ENCODE measurements around the gene NTNG1. TPM values are rescaled to one million over a fixed set of nuclear protein-coding genes. Genes with fewer than 3 reads are reported as not detected.

Gene NTNG1
- total and polyA plus RNA-seq, 2 of the 4 experiments (the other 2 are of a cell fraction) = 1.2 to 2.3 TPM

DNA sequence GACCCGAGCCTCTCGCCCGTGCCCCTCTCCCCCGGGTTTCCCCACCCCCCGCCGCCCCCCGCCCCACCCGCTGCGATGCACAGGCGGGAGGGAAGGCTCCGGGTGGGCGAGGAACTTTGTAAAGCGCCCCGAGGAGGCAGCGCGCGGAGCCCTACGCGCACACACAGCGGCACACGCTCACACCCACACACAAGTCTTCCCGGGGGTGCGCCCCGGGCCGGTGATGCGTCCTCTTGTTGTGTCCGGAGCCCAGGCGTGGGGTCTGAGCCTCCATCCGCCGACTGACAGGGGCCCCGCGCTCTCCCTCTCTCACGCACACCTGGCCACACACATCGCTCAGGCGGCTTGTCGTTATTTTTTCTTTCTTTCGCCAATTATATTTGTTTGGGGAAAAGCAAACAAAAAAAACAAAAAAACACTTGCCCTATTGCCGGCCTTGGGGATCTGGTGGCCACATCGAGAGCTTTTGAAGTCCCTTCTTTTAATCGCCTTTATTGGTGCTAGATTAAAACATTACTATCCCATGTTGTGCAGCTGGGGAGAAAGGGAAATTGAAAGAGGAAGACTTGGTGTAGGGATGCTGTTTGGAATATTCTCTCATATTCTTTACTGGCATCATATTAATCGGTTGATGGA, 770 bp downstream of the NTNG1 start:
- H2BK120ac ChIP-seq (ENCODE audit: low read depth, low read length) = no peak overlapping the region
- H3K56ac ChIP-seq (ENCODE audit: extremely low read depth, insufficient read depth, low read length) = no peak overlapping the region
- no peak overlapping the region for H4K91ac ChIP-seq (ENCODE audit: insufficient read depth, low read depth, low read length)
- intact Hi-C loops (cut with micrococcal nuclease) = loop anchor here (2.0 to 5.0 kb wide), 2 partner anchors 85 to 1119 kb away; partner anchors contain the start of gene PRMT6
- no peak overlapping the region for H3K14ac ChIP-seq (replicated peaks; ENCODE audit: low read depth, low read length)
- H2BK15ac ChIP-seq (ENCODE audit: low read depth, low read length) = no peak overlapping the region
- POLR2A ChIA-PET (ENCODE audit: unreplicated experiment) = interaction anchor here (0.5 kb wide), 1 partner anchor 487 kb away, joined by 3 read pairs; no protein-coding TSS in a partner anchor
- H2BK20ac ChIP-seq (ENCODE audit: low read depth, low read length) = no peak overlapping the region
- 0 out of 2 replicates have a peak overlapping the region, but pooled peaks have one; percentile 67 for H3K23ac ChIP-seq (ENCODE audit: low read depth, low read length)
- ATAC-seq (ENCODE audit: low read depth) = peak; percentile 50
- no peaks in the 10 kb centered on the region for H3K36me3 ChIP-seq (ENCODE audit: control insufficient read depth, insufficient read depth, low read length)
- peak overlapping the region; percentile 46 for H3K4me3 ChIP-seq (ENCODE audit: insufficient read depth, low read depth, low read length)
- H3K4ac ChIP-seq (ENCODE audit: low read depth, low read length) = no peak overlapping the region
- no peak overlapping the region for H3K9ac ChIP-seq (ENCODE audit: low read depth, low read length)
- H4K5ac ChIP-seq (ENCODE audit: low read depth, low read length) = no peak overlapping the region
- H3K9me1 ChIP-seq (ENCODE audit: insufficient read depth, low read length) = no peaks in the 10 kb centered on the region
- no peak overlapping the region for H2AK5ac ChIP-seq (ENCODE audit: low read depth, low read length)
- peaks cover 5% of the 10 kb centered on the region; the same call in 1 of the 2 replicates for H3K27me3 ChIP-seq (ENCODE audit: control insufficient read depth, insufficient read depth, low read length)
- no peak overlapping the region for H3K18ac ChIP-seq (ENCODE audit: low read depth, low read length)
- CTCF ChIA-PET = interaction anchor here (0.8 to 1.3 kb wide), 2 partner anchors 34 to 65 kb away, joined by 3 to 5 read pairs; no protein-coding TSS in a partner anchor
- H2AFZ ChIP-seq (replicated peaks; ENCODE audit: low read length, poor library complexity) = peak overlapping the region; percentile 81
- no peak for DNase-seq
- BruUV-seq (replicated peaks) = no TSS peak
- H2BK5ac ChIP-seq (ENCODE audit: low read depth, low read length, poor library complexity, severe bottlenecking) = no peak overlapping the region
- peak overlapping the region; percentile 96 for H3K4me2 ChIP-seq (ENCODE audit: low read depth, low read length)
- H4K20me1 ChIP-seq (ENCODE audit: insufficient read depth, low read length) = no peaks in the 10 kb centered on the region
- H4K8ac ChIP-seq (ENCODE audit: low read depth in 2 of 2, low read length in 2 of 2) = no peak overlapping the region
- no peak overlapping the region for H2AK9ac ChIP-seq (replicated peaks; ENCODE audit: low read depth, low read length, poor library complexity)
- in situ Hi-C loops (cut with MboI; ENCODE audit: low sequenced_read_pairs) = no loop called here
- H3K79me1 ChIP-seq (ENCODE audit: low read depth in 1 of 2, low read length in 2 of 2) = no peaks in the 10 kb centered on the region
- dilution Hi-C loops (cut with HindIII; ENCODE audit: low sequenced_read_pairs, unreplicated experiment) = no loop called here
- H3K9me3 ChIP-seq (ENCODE audit: control insufficient read depth, insufficient read depth, low read length) = no peaks in the 10 kb centered on the region
- 0% methylated on average over 1 of the region's 41 CpGs; no CpG with 5 or more reads in 1 of the 2 experiments for WGBS, 2 experiments (ENCODE audit: extremely low coverage in 2 of 2, insufficient read length in 1 of 2)
- H3K4me1 ChIP-seq (ENCODE audit: control insufficient read depth, insufficient read depth, low read length) = no peaks in the 10 kb centered on the region
- H3K27ac ChIP-seq (ENCODE audit: insufficient read depth, low read length) = no peak overlapping the region
- TF ChIP-seq SMC3 (IDR thresholded peaks at IDR 0.05; ENCODE audit: low read depth, low read length) (no peak), RAD21 (IDR thresholded peaks at IDR 0.05; ENCODE audit: low read length) (no peak), RFX5 (IDR thresholded peaks at IDR 0.05; ENCODE audit: low read depth, low read length) (no peak), FOS (IDR thresholded peaks at IDR 0.05; ENCODE audit: low read depth, low read length) (no peak), NFE2L2 (IDR thresholded peaks at IDR 0.05; ENCODE audit: low read depth, low read length) (no peak), MAFK (IDR thresholded peaks at IDR 0.05; ENCODE audit: low read depth, low read length) (no peak), BHLHE40 (IDR thresholded peaks at IDR 0.05; ENCODE audit: low read depth, low read length) (no peak), MAZ (IDR thresholded peaks at IDR 0.05; ENCODE audit: borderline replicate concordance, low read depth, low read length) (no peak), CHD1 (IDR thresholded peaks at IDR 0.05; ENCODE audit: low read depth, low read length) (no peak), MXI1 (IDR thresholded peaks at IDR 0.05; ENCODE audit: borderline replicate concordance, low read depth, low read length) (no peak), CEBPB (IDR thresholded peaks at IDR 0.05; ENCODE audit: low read depth, low read length) (no peak), POLR2A (IDR thresholded peaks at IDR 0.05; ENCODE audit: low read depth, low read length) (no peak), RCOR1 (IDR thresholded peaks at IDR 0.05; ENCODE audit: insufficient replicate concordance, low read length) (no peak)
- TF ChIP-seq, protein P1, sequence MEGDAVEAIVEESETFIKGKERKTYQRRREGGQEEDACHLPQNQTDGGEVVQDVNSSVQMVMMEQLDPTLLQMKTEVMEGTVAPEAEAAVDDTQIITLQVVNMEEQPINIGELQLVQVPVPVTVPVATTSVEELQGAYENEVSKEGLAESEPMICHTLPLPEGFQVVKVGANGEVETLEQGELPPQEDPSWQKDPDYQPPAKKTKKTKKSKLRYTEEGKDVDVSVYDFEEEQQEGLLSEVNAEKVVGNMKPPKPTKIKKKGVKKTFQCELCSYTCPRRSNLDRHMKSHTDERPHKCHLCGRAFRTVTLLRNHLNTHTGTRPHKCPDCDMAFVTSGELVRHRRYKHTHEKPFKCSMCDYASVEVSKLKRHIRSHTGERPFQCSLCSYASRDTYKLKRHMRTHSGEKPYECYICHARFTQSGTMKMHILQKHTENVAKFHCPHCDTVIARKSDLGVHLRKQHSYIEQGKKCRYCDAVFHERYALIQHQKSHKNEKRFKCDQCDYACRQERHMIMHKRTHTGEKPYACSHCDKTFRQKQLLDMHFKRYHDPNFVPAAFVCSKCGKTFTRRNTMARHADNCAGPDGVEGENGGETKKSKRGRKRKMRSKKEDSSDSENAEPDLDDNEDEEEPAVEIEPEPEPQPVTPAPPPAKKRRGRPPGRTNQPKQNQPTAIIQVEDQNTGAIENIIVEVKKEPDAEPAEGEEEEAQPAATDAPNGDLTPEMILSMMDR (conservative IDR thresholded peaks at IDR 0.05; ENCODE audit: low read depth, low read length) = no peak
- TF ChIP-seq, protein P2, sequence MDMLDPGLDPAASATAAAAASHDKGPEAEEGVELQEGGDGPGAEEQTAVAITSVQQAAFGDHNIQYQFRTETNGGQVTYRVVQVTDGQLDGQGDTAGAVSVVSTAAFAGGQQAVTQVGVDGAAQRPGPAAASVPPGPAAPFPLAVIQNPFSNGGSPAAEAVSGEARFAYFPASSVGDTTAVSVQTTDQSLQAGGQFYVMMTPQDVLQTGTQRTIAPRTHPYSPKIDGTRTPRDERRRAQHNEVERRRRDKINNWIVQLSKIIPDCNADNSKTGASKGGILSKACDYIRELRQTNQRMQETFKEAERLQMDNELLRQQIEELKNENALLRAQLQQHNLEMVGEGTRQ (IDR thresholded peaks at IDR 0.05; ENCODE audit: low read depth, low read length) = no peak

All from IMR-90 (cell line).